NCI-H524 (cell line): ENCODE results near the gene UQCRQ.

Source experiments
- DNase-seq, 2 experiments: peaks; one replicate each; lab custom pipeline; 2025; lab: John Stamatoyannopoulos, UW

The UQCRQ gene

DNA sequence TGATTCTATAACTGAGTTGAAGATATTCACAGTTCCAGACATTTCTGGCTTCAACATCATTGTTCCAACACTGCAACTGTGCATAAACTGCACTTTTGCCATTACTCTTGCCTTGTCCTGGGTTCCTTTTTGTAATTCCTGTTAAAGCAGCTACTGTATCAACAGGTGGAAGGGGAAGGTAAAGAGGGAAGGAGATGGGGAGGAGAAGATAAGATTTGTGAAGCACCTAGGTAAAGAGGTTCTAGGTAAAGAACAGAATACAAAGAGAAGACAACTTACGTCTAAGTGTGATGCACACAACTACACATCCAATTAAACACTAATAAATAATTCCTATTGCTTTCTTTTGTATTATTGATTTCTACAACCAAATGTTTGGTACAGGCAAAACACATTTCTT, 43.3 kb downstream of the UQCRQ start:
- no peak for DNase-seq

DNA sequence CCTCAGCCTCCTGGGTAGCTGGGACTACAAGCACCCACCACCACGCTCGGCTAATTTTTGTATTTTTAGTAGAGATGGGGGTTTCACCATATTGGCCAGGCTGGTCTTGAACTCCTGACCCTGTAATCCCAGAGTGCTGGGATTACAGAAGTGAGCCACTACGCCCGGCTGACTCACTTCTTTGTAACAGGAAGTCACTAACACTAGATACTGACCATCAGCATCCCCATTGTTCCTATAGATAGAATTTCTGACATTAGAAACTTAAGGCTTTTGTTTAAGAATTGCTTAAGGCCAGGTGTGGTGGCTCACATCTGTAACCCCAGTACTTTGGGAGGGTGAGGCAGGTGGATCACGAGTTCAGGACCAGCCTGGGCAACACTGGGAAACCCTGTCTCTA, 49.2 kb downstream of the UQCRQ start:
- DNase-seq, result no peak

DNA sequence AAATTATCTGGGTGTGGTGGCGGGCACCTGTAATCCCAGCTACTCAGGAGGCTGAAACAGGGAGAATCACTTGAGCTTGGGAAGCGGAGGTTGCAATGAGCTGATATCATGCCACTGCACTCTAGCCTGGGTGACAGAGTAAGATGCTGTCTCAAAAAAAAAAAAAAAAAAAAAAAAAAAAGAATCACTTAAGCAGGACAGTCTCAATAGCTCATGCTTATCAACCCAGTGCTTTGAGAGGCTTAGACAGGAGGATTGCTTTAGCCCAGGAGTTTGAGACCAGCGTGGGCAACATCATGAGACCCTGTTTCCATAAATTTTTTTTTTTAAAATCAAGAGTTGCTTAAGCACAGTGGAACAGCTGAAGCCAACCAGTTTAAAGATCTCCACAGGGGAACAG, 49.6 kb downstream of the UQCRQ start:
- DNase-seq, result no peak
